OCI-M2 (cell line): Measurements from ENCODE around the gene FEM1A.
"Not testable (repeated sequence)": the region's sequence is repeated elsewhere in the genome, so short reads cannot be mapped to it uniquely, and the experiment has no call there.

Experiments
- DNase-seq: peaks from one replicate; lab custom pipeline; 2025; ENCODE audit not compliant: unreplicated experiment; lab: John Stamatoyannopoulos, UW

The FEM1A gene

GRCh38 chr19:4811328-4812131 is 20.0 kb downstream of the FEM1A start:
- DNase-seq: peak; percentile 8

- no peak for DNase-seq
Observed at GRCh38 chr19:4814625-4815425, 23.3 kb downstream of the FEM1A start.

GRCh38 chr19:4815426-4816201 is 24.1 kb downstream of the FEM1A start:
- DNase-seq: peak; percentile 51

- DNase-seq: no peak
Observed at GRCh38 chr19:4816202-4816949, 24.8 kb downstream of the FEM1A start.

- no peak for DNase-seq
Observed at GRCh38 chr19:4816950-4817278, 25.4 kb downstream of the FEM1A start.

- no peak for DNase-seq
Observed at GRCh38 chr19:4817467-4818277, 26.1 kb downstream of the FEM1A start.

GRCh38 chr19:4821265-4821664 is 29.7 kb downstream of the FEM1A start:
- no peak for DNase-seq

- DNase-seq: not testable (repeated sequence)
Observed at GRCh38 chr19:4822354-4822753, 30.8 kb downstream of the FEM1A start.

GRCh38 chr19:4823577-4823976 is 32.0 kb downstream of the FEM1A start:
- no peak for DNase-seq

GRCh38 chr19:4829001-4829712 is 37.6 kb downstream of the FEM1A start:
- DNase-seq: no peak

GRCh38 chr19:4830332-4830731 is 38.8 kb downstream of the FEM1A start:
- no peak for DNase-seq

GRCh38 chr19:4830768-4831265 is 39.3 kb downstream of the FEM1A start:
- DNase-seq: no peak

- no peak for DNase-seq
Observed at GRCh38 chr19:4831304-4831978, 39.9 kb downstream of the FEM1A start, which contains the start of gene TICAM1. Gene TICAM1, minus strand, starts transcription at chr19:4831712. Its CDS starts 13,335 bp downstream, at chr19:4818377.

GRCh38 chr19:4831979-4832340 is 40.4 kb downstream of the FEM1A start:
- DNase-seq: not testable (repeated sequence)

- no peak for DNase-seq
Observed at GRCh38 chr19:4832776-4833175, 41.2 kb downstream of the FEM1A start.

- no peak for DNase-seq
Observed at GRCh38 chr19:4839192-4839591, 47.7 kb downstream of the FEM1A start.

- DNase-seq: no peak
Observed at GRCh38 chr19:4843647-4843965, 52.1 kb downstream of the FEM1A start.

GRCh38 chr19:4844348-4845179 is 53.0 kb downstream of the FEM1A start:
- no peak for DNase-seq
